Skeletal muscle satellite cell (primary cell): Measurements from ENCODE around the gene TMEM62.

ENCODE experiments used
- H3K27me3 ChIP-seq: 2 replicates; pipeline ENCODE4 v1.7.0; 2013; ENCODE audit warnings: low read length; ENCODE audit not compliant: control insufficient read depth, insufficient read depth
- H3K36me3 ChIP-seq: 2 replicates; pipeline ENCODE4 v1.7.0; 2013; ENCODE audit warnings: mild to moderate bottlenecking, control low read depth, low read length; ENCODE audit not compliant: insufficient read depth
- H3K4me1 ChIP-seq: 2 replicates; pipeline ENCODE4 v1.7.0; 2013; ENCODE audit warnings: low read length; ENCODE audit not compliant: control insufficient read depth, insufficient read depth
- H3K4me2 ChIP-seq: 2 replicates; pipeline ENCODE4 v1.7.0; 2013; ENCODE audit warnings: mild to moderate bottlenecking, low read length
- H3K4me3 ChIP-seq: 2 replicates; pipeline ENCODE4 v1.7.0; 2013; ENCODE audit warnings: low read length
- H3K9ac ChIP-seq: 2 replicates; pipeline ENCODE4 v1.7.0; 2013; ENCODE audit warnings: mild to moderate bottlenecking, low read depth, low read length, moderate library complexity
- H3K9me3 ChIP-seq: replicated peaks from 2 replicates; pipeline ENCODE4 v1.7.0; 2013; ENCODE audit warnings: mild to moderate bottlenecking, control low read depth, low read length

TMEM62 gene

DNA sequence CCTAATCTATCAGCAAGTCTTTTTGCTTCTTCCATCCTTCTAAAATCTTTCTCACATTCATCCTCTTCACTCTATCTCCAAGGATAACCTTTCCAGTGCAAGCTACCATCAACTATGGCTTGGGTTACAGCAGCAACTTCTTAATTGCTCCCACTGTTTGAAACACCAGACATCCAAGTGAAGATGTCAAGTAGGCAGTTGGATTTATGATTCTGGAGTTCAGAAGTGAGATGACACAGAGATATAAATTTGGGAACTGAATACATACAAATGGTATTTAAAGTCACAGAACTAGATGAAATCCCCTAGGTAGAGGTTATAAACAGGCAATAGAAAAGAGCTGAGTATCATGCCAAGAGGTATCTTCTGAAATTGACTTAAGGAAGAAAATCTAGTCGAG, 31.2 kb upstream of the TMEM62 start:
- Histone ChIP-seq H3K27me3 (no peaks in the 10 kb centered on the region), H3K4me2 (no peak overlapping the region), H3K36me3 (peaks cover 24% of the 10 kb centered on the region), H3K9me3 (no peaks in the 10 kb centered on the region), H3K9ac (no peak overlapping the region), H3K4me1 (peaks cover 10% of the 10 kb centered on the region), H3K4me3 (no peak overlapping the region)

DNA sequence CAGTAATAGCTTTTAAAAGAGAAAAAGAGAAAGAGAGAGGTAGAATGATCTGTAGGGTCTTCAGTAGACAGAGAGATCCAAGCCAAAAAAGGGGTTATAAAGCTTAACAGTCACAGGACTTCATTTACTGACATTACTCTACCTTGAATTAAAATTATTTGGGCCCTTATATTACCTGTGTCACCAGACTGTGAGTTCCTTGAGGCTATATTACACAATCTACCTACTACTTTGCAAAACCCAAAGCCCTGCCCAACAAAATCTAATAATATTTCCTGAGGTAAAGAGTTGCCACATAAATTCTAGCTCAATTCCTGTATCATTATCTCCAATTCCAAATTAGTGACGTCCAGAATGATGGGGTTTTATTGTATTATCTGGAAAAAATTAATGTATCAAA, 29.5 kb upstream of the TMEM62 start:
- Histone ChIP-seq H3K4me3 (no peak overlapping the region), H3K9ac (no peak overlapping the region)

DNA sequence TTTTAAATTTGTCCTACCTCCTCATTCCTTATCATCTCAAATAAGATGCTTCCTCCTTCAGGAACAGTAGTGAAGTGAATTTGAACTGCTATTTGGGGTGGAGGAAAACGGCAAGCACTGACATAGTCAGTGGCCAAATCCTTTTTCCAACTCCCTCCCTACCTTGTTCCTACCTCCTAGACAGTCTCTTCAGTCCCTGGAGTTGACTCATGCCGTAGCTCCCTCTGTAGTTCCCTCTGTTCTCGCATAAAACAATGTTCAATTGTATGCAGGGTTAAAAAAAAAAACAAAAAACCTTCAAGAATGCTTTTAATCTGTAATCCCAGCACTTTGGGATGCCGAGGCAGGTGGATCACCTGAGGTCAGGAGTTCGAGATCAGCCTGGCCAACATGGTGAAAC, 29.0 kb upstream of the TMEM62 start:
- H3K9ac ChIP-seq, result no peak overlapping the region
- H3K27me3 ChIP-seq, result no peaks in the 10 kb centered on the region
- peaks cover 17% of the 10 kb centered on the region for H3K36me3 ChIP-seq
- H3K4me1 ChIP-seq, result peaks cover 10% of the 10 kb centered on the region
- peak overlapping the region; percentile 91 for H3K4me2 ChIP-seq
- no peaks in the 10 kb centered on the region for H3K9me3 ChIP-seq
- peak overlapping the region; percentile 19 for H3K4me3 ChIP-seq

More for the DNA sequence above, 29.5 kb upstream of the TMEM62 start:
- Histone ChIP-seq H3K9me3 (no peaks in the 10 kb centered on the region), H3K4me2 (no peak overlapping the region), H3K27me3 (no peaks in the 10 kb centered on the region), H3K36me3 (peaks cover 17% of the 10 kb centered on the region), H3K4me1 (peaks cover 10% of the 10 kb centered on the region)

DNA sequence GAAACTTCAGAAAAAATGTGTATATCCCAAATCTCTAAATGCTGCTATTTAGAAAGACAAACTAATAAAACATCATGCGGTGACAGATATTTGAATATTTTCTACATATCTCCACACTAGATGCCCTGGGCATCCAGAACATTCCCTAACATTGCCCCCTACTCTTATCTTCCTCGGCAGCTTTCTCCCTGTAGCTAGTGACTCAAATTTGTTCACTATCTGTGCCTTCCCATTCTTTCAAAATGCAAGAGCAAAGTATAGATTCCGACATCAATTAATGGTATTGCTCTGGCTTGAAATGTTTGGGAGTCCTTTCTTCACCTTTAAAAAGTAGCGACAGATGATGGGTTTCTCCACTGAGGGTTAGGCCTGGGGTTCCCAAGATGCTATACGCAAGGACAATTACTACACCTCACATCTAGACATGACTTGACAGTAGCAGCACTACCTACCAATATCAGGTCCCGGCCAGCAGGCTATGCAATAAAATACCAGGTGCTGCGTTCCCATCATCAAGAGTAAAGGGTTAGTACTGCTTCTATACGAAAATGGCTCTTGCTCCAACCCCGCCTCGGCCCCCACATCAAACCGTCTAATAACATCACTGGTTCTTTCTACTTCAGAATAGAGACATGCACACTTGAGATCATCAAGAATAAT, 28.2 kb upstream of the TMEM62 start:
- no peaks in the 10 kb centered on the region for H3K9me3 ChIP-seq
- peak overlapping the region; percentile 91 for H3K4me2 ChIP-seq
- H3K27me3 ChIP-seq, result no peaks in the 10 kb centered on the region
- peaks cover 14% of the 10 kb centered on the region for H3K36me3 ChIP-seq
- peak overlapping the region; percentile 83 for H3K4me3 ChIP-seq
- H3K9ac ChIP-seq, result peak overlapping the region; percentile 92
- peaks cover 10% of the 10 kb centered on the region for H3K4me1 ChIP-seq

DNA sequence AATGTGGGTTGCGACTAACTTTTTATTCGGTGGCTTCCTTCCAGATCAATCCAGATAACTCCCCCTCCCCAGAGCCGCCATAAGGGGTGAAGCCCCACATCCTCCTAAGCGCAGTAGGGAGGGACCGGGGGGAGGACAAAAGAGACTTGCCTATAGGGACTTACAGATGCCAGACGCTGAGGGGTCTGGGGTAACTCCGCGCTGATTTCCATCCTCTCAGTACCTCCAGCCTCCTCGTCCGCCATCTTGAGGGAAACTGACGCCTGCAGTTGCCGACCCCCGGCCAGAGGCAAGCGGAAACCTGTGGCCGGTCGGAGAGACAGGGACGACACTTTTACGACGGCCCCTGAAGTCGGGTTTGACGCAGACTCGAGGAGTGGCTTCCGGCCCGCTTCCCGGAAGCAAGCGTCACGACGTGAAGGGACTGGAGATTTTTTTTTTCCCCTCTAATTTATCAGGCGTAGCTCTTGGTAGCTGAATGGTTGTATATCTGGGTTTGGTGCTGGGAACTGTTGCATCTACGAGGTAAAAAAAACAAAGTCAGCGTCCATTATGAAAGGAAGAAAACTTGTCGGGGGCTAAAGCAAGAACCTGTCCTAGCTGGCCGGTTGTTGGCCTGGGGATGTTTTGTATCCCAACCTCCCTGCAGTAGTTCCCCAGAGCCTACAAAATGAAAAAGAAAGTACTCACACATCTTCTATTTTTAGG, 27.5 kb upstream of the TMEM62 start, which contains the start of gene UBR1:
TSS of gene UBR1 (minus strand) at position 261 of the 708 bp plus-strand sequence. CDS start at position 245, 16 bp downstream.
- Histone ChIP-seq H3K36me3 (peaks cover 8% of the 10 kb centered on the region), H3K4me1 (peaks cover 10% of the 10 kb centered on the region), H3K27me3 (no peaks in the 10 kb centered on the region), H3K9ac (peak within 1 kb of the TSS; percentile 92), H3K9me3 (no peaks in the 10 kb centered on the region), H3K4me3 (peak within 1 kb of the TSS; percentile 83), H3K4me2 (peak within 1 kb of the TSS; percentile 91)

DNA sequence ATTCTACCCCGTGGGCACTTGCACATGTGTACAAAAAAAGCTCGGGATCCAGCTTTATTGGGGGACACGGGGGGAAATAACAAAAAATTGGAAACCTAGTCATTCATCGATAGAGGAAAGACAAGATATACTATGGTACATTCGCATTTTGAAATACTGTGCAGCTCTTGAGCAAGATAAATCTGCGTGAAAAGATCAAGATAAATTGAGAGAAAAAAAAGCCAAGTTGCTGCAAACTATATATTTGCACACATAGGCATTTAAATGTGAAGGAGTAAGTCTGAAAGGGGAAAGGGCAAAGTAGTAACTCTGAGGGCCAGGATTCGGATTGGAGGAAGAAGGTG, 26.9 kb upstream of the TMEM62 start:
- peak overlapping the region; percentile 83 for H3K4me3 ChIP-seq
- H3K36me3 ChIP-seq, result peaks cover 3% of the 10 kb centered on the region
- H3K9ac ChIP-seq, result peak overlapping the region; percentile 92
- H3K27me3 ChIP-seq, result no peaks in the 10 kb centered on the region
- no peaks in the 10 kb centered on the region for H3K9me3 ChIP-seq
- peak overlapping the region; percentile 91 for H3K4me2 ChIP-seq
- peaks cover 10% of the 10 kb centered on the region for H3K4me1 ChIP-seq

DNA sequence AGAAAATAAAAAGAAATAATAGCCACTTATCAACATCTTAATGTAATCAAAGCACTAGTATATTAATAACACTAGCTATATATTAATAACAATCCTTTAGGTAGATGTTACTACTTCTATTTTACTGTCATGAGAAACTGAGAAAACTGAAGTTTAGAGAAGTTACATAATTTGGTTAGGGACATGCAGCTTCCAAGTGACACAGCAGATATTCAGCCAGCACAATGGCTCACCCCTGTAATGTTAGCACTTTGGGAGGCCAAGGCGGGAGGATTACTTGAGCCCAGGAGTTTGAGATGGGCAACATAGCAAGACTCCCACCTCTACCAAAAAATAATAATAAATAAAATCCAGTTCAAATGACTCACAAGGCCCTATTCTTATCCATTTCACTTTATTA, 25.6 kb upstream of the TMEM62 start:
- Histone ChIP-seq H3K36me3 (no peaks in the 10 kb centered on the region), H3K4me1 (peaks cover 10% of the 10 kb centered on the region), H3K9ac (no peak overlapping the region), H3K4me3 (no peak overlapping the region), H3K9me3 (no peaks in the 10 kb centered on the region), H3K4me2 (no peak overlapping the region), H3K27me3 (no peaks in the 10 kb centered on the region)

DNA sequence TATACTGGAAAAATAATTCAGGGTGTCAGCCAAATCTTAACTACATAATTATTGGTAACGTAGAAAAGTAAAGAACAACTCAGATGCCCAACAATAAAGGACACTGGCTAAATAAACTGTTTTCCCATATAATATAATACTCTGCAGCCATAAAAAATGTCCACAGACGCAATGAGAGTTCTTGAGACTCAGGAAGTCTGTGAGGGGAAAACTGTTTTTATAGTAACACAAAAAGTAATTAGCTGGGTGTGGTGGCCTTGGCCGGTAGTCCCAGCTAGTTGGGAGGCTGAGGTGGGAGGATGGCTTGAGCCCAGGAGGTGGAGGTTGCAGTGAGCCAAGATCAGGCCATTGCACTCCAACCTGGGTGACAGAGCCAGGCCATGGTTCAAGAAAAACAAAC, 22.0 kb upstream of the TMEM62 start:
- H3K27me3 ChIP-seq, result peaks cover 4% of the 10 kb centered on the region
- no peak overlapping the region for H3K9ac ChIP-seq
- no peaks in the 10 kb centered on the region for H3K9me3 ChIP-seq
- H3K4me1 ChIP-seq, result peaks cover 4% of the 10 kb centered on the region
- no peaks in the 10 kb centered on the region for H3K36me3 ChIP-seq
- H3K4me2 ChIP-seq, result no peak overlapping the region
- H3K4me3 ChIP-seq, result no peak overlapping the region

DNA sequence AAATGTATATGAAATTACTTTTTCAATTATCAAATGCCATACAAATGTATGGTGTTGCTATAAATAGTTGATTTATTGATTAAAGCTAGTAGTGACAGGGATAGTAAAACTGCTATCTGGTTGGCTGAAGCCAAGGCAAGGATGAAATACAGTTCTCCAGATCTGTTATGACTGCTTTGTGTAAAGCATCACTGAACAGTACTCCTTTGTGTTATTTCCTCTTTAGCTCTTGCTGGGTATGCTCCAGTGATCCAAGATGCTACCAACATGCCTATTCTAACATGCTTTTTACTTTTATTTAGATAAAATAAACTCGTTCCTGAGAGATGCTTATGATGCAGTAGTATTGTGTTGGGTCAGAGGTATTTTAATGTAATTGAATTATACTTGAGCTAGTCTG, 15.1 kb upstream of the TMEM62 start:
- Histone ChIP-seq H3K9ac (no peak overlapping the region), H3K9me3 (no peaks in the 10 kb centered on the region), H3K4me3 (no peak overlapping the region), H3K4me1 (peaks cover 5% of the 10 kb centered on the region), H3K27me3 (peaks cover 37% of the 10 kb centered on the region), H3K4me2 (no peak overlapping the region), H3K36me3 (no peaks in the 10 kb centered on the region)

DNA sequence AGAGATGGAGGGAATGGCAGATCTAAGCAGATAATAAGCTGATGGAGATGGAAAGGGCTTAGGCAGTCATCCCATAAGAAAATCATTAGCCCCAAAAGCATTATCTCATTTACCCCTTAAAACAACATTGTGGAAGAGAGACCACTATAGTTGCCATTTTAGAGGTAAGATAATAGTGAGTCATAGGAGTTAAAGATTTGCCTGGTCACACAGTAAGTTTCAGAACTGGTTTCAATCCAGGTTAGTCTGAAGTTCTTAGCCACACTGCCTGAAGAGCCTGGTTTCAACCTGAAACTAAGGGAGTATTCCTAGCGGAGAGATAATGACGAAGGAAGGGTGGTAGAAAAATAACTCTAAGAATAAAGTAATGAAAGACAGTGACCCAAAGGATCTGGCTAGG, 14.6 kb upstream of the TMEM62 start:
- Histone ChIP-seq H3K27me3 (peaks cover 37% of the 10 kb centered on the region), H3K4me1 (peaks cover 5% of the 10 kb centered on the region), H3K4me2 (no peak overlapping the region), H3K36me3 (no peaks in the 10 kb centered on the region), H3K9me3 (no peaks in the 10 kb centered on the region), H3K4me3 (no peak overlapping the region), H3K9ac (no peak overlapping the region)

DNA sequence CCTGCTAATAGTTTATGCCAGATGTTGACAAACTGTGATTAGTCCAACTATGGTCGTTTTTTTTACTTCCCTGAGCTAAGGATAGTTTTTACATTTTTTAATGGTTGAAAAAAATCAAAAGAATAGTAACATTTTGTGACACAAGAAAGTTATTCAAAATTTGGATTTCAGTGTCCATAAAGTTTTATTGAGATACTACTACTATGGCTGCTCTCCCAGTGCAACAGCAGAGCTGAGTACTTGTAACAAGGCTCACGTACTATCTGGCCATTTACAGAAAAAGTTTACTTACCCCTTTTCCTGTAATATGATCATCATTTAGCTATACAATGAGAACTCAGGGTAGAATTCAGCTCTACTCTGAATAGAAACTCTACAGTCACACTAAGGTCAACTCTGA, 11.5 kb upstream of the TMEM62 start:
- Histone ChIP-seq H3K9me3 (no peaks in the 10 kb centered on the region), H3K36me3 (no peaks in the 10 kb centered on the region), H3K4me3 (no peak overlapping the region), H3K4me1 (peaks cover 5% of the 10 kb centered on the region), H3K4me2 (no peak overlapping the region), H3K9ac (no peak overlapping the region), H3K27me3 (peaks cover 32% of the 10 kb centered on the region)
